HUES6 (cell line): ENCODE measurements around the gene EFNA1.

Experiments used
- H3K27ac ChIP-seq: 2 replicates; pipeline ENCODE4 v1.7.0; 2013; ENCODE audit warnings: low read depth, mild to moderate bottlenecking, low read length, inconsistent platforms
- H3K27me3 ChIP-seq: 2 replicates; pipeline ENCODE4 v1.6.1; 2013; ENCODE audit warnings: low read length; ENCODE audit not compliant: control insufficient read depth, insufficient read depth
- H3K36me3 ChIP-seq: 2 replicates; pipeline ENCODE4 v1.6.1; 2013; ENCODE audit warnings: low read length; ENCODE audit not compliant: control insufficient read depth, insufficient read depth
- H3K4me1 ChIP-seq: 2 replicates; pipeline ENCODE4 v1.6.1; 2013; ENCODE audit warnings: low read length; ENCODE audit not compliant: control insufficient read depth, insufficient read depth
- H3K4me3 ChIP-seq: 2 replicates; pipeline ENCODE4 v1.5.1; 2013; ENCODE audit warnings: low read depth, low read length
- H3K9ac ChIP-seq: one replicate; pipeline ENCODE4 v1.6.1; 2013; ENCODE audit warnings: mild to moderate bottlenecking, low read length
- H3K9me3 ChIP-seq: 2 replicates; pipeline ENCODE4 v1.6.1; 2013; ENCODE audit warnings: low read depth, low read length; ENCODE audit not compliant: control insufficient read depth, insufficient read depth

Gene EFNA1

GRCh38 chr1:155177192-155177917 lies 49.7 kb downstream of the EFNA1 start:
- Histone ChIP-seq H3K36me3 (peaks cover 46% of the 10 kb centered on the region), H3K9me3 (no peaks in the 10 kb centered on the region), H3K9ac (no peak overlapping the region), H3K4me3 (no peak overlapping the region), H3K27ac (no peak overlapping the region), H3K4me1 (peaks cover 7% of the 10 kb centered on the region; the same call in 1 of the 2 replicates), H3K27me3 (no peaks in the 10 kb centered on the region)

GRCh38 chr1:155177918-155178281 lies 50.2 kb downstream of the EFNA1 start:
- no peak overlapping the region for H3K4me3 ChIP-seq
- peaks cover 47% of the 10 kb centered on the region for H3K36me3 ChIP-seq
- H3K27me3 ChIP-seq, result no peaks in the 10 kb centered on the region
- H3K9me3 ChIP-seq, result no peaks in the 10 kb centered on the region
- H3K27ac ChIP-seq, result no peak overlapping the region
- H3K4me1 ChIP-seq, result peaks cover 7% of the 10 kb centered on the region; the same call in 1 of the 2 replicates
- H3K9ac ChIP-seq, result no peak overlapping the region

GRCh38 chr1:155178441-155179111 lies 50.9 kb downstream of the EFNA1 start:
- Histone ChIP-seq H3K9ac (no peak overlapping the region), H3K4me1 (peaks cover 7% of the 10 kb centered on the region; the same call in 1 of the 2 replicates), H3K4me3 (no peak overlapping the region), H3K27ac (no peak overlapping the region), H3K36me3 (peaks cover 48% of the 10 kb centered on the region), H3K9me3 (no peaks in the 10 kb centered on the region), H3K27me3 (no peaks in the 10 kb centered on the region)

GRCh38 chr1:155179112-155180031 lies 51.7 kb downstream of the EFNA1 start:
- H3K9ac ChIP-seq, result no peak overlapping the region
- no peaks in the 10 kb centered on the region for H3K9me3 ChIP-seq
- no peak overlapping the region for H3K27ac ChIP-seq
- peaks cover 7% of the 10 kb centered on the region; the same call in 1 of the 2 replicates for H3K4me1 ChIP-seq
- no peaks in the 10 kb centered on the region for H3K27me3 ChIP-seq
- peaks cover 50% of the 10 kb centered on the region for H3K36me3 ChIP-seq
- H3K4me3 ChIP-seq, result no peak overlapping the region

GRCh38 chr1:155181371-155182051 lies 53.8 kb downstream of the EFNA1 start:
- Histone ChIP-seq H3K27ac (no peak overlapping the region), H3K4me1 (peaks cover 12% of the 10 kb centered on the region)

GRCh38 chr1:155182052-155182550 lies 54.4 kb downstream of the EFNA1 start:
- Histone ChIP-seq H3K9me3 (no peaks in the 10 kb centered on the region), H3K9ac (no peak overlapping the region), H3K27ac (no peak overlapping the region), H3K36me3 (peaks cover 46% of the 10 kb centered on the region), H3K27me3 (no peaks in the 10 kb centered on the region), H3K4me1 (peaks cover 18% of the 10 kb centered on the region), H3K4me3 (no peak overlapping the region)

More at GRCh38 chr1:155181371-155182051, 53.8 kb downstream of the EFNA1 start:
- peaks cover 50% of the 10 kb centered on the region for H3K36me3 ChIP-seq
- no peaks in the 10 kb centered on the region for H3K27me3 ChIP-seq
- H3K4me3 ChIP-seq, result no peak overlapping the region
- H3K9ac ChIP-seq, result no peak overlapping the region
- H3K9me3 ChIP-seq, result no peaks in the 10 kb centered on the region

DNA sequence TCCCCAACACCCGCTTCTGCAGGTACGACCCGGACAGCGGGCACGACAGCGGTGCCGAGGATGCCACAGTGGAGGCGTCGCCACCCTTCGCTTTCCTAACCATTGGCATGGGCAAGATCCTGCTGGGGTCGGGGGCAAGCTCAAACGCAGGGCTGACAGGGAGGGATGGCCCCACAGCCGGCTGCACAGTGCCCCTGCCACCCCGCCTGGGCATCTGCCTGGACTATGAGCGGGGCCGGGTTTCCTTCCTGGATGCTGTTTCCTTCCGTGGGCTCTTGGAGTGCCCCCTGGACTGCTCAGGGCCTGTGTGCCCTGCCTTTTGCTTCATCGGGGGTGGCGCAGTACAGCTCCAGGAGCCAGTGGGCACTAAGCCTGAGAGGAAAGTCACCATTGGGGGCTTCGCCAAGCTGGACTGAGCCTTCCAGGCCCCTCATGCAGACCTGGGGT lies 56.1 kb downstream of the EFNA1 start:
- Histone ChIP-seq H3K9ac (no peak overlapping the region), H3K9me3 (no peaks in the 10 kb centered on the region), H3K27ac (no peak overlapping the region), H3K36me3 (peaks cover 31% of the 10 kb centered on the region), H3K27me3 (no peaks in the 10 kb centered on the region), H3K4me3 (no peak overlapping the region), H3K4me1 (peaks cover 18% of the 10 kb centered on the region)

DNA sequence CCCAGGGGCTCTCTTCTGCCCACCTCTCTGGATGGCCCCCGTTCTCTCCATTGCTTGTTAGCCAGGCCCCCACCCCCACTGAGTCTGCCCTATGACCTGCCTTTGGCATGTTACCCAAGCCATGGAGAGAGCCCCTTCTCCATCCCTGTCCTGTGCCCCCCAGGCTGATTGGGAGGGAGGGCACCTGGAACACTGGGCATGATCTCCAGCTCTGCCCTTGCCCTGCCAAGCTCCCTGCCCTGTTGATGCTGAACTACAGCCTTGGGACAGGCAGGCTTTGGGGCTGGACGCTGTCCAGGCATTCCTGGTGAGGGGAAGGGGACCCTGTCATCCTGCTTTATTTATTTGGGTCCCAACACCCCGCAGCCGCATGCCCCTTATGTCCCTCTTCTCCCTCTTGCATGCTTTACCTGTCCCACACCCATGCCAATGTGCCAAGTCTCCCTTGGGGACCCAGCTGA lies 56.7 kb downstream of the EFNA1 start:
- peaks cover 18% of the 10 kb centered on the region for H3K4me1 ChIP-seq
- peaks cover 25% of the 10 kb centered on the region for H3K36me3 ChIP-seq
- no peaks in the 10 kb centered on the region for H3K9me3 ChIP-seq
- no peak overlapping the region for H3K27ac ChIP-seq
- no peaks in the 10 kb centered on the region for H3K27me3 ChIP-seq
- no peak overlapping the region for H3K9ac ChIP-seq
- H3K4me3 ChIP-seq, result no peak overlapping the region
